RWPE2 (cell line): Measurements from ENCODE around the gene LAMA1.

ENCODE experiments used
- ATAC-seq: fragments of 200-7000 bp; cut with Tn5 transposase; 3 replicates; pipeline ENCODE4 v1.9.1; 2021; ENCODE audit warnings: low read depth
- DNase-seq: peaks from one replicate; pipeline ENCODE4 v3.0.0-alpha.2; 2020; ENCODE audit warnings: low spot score
- H3K27ac ChIP-seq: fragments of 450-650 bp; 2 replicates; pipeline ENCODE4 v1.5.1; 2017; ENCODE audit warnings: mild to moderate bottlenecking; ENCODE audit not compliant: poor library complexity, severe bottlenecking
- H3K27me3 ChIP-seq: fragments of 250-450 bp; sonication (Bioruptor Pico); 2 replicates; pipeline ENCODE4 v1.5.1; 2021; ENCODE audit warnings: mild to moderate bottlenecking, moderate library complexity; ENCODE audit not compliant: insufficient read depth, poor library complexity, severe bottlenecking
- H3K36me3 ChIP-seq: fragments of 250-450 bp; sonication (Bioruptor Pico); 2 replicates; pipeline ENCODE4 v1.5.1; 2020; ENCODE audit warnings: low read depth, mild to moderate bottlenecking, moderate library complexity
- H3K4me1 ChIP-seq: fragments of 250-450 bp; sonication (Bioruptor Pico); 2 replicates; pipeline ENCODE4 v1.5.1; 2021; ENCODE audit warnings: mild to moderate bottlenecking, moderate library complexity; ENCODE audit not compliant: insufficient read depth, poor library complexity, severe bottlenecking
- H3K4me3 ChIP-seq: fragments of 250-450 bp; sonication (Bioruptor Pico); 2 replicates; pipeline ENCODE4 v1.5.1; 2021; ENCODE audit warnings: mild to moderate bottlenecking, moderate library complexity; ENCODE audit not compliant: severe bottlenecking
- H3K9me3 ChIP-seq: fragments of 250-450 bp; sonication (Bioruptor Pico); 2 replicates; pipeline ENCODE4 v1.5.1; 2021; ENCODE audit warnings: mild to moderate bottlenecking, moderate library complexity; ENCODE audit not compliant: severe bottlenecking
- CTCF ChIP-seq: fragments of 450-650 bp; IDR thresholded peaks from one replicate; pipeline ENCODE4 v1.5.1; 2017; ENCODE audit warnings: mild to moderate bottlenecking, moderate library complexity; ENCODE audit not compliant: poor library complexity, severe bottlenecking

The LAMA1 gene

GRCh38 chr18:7035807-7036206, 81.8 kb downstream of the LAMA1 start:
- ATAC-seq (no peak), DNase-seq (no peak)
- no peak for TF ChIP-seq CTCF
- Histone ChIP-seq H3K4me1 (peaks cover 9% of the 10 kb centered on the region), H3K9me3 (no peaks in the 10 kb centered on the region), H3K27ac (no peak overlapping the region), H3K27me3 (no peaks in the 10 kb centered on the region), H3K36me3 (no peaks in the 10 kb centered on the region), H3K4me3 (no peak overlapping the region)

GRCh38 chr18:7034924-7035323, 82.7 kb downstream of the LAMA1 start:
- DNase-seq: no peak
- ATAC-seq: no peak
- H3K36me3 ChIP-seq: no peaks in the 10 kb centered on the region
- H3K4me3 ChIP-seq: no peak overlapping the region
- no peaks in the 10 kb centered on the region for H3K9me3 ChIP-seq
- H3K27ac ChIP-seq: no peak overlapping the region
- peaks cover 9% of the 10 kb centered on the region for H3K4me1 ChIP-seq
- no peaks in the 10 kb centered on the region for H3K27me3 ChIP-seq
- TF ChIP-seq CTCF: no peak

- no peaks in the 10 kb centered on the region for H3K27me3 ChIP-seq
- H3K27ac ChIP-seq: no peak overlapping the region
- H3K4me3 ChIP-seq: no peak overlapping the region
- no peaks in the 10 kb centered on the region for H3K9me3 ChIP-seq
- no peaks in the 10 kb centered on the region for H3K4me1 ChIP-seq
- DNase-seq (no peak), ATAC-seq (no peak)
- H3K36me3 ChIP-seq: no peaks in the 10 kb centered on the region
- no peak for TF ChIP-seq CTCF
These were observed 85.1 kb downstream of the LAMA1 start for GRCh38 chr18:7032537-7032936.

GRCh38 chr18:7028625-7029024, 89.0 kb downstream of the LAMA1 start:
- Histone ChIP-seq H3K27me3 (no peaks in the 10 kb centered on the region), H3K4me1 (no peaks in the 10 kb centered on the region), H3K36me3 (no peaks in the 10 kb centered on the region), H3K9me3 (no peaks in the 10 kb centered on the region), H3K27ac (no peak overlapping the region), H3K4me3 (no peak overlapping the region)
- ATAC-seq: no peak
- DNase-seq: no peak
- no peak for TF ChIP-seq CTCF

- Histone ChIP-seq H3K27ac (no peak overlapping the region), H3K4me3 (no peak overlapping the region), H3K4me1 (no peaks in the 10 kb centered on the region), H3K36me3 (no peaks in the 10 kb centered on the region), H3K27me3 (no peaks in the 10 kb centered on the region), H3K9me3 (no peaks in the 10 kb centered on the region)
- TF ChIP-seq CTCF: no peak
- ATAC-seq: no peak
- no peak for DNase-seq
These were observed 92.4 kb downstream of the LAMA1 start for GRCh38 chr18:7025194-7025593.
